Measurements from ENCODE around the gene CHRM2.

The CHRM2 gene

GRCh38 chr7:136998495-136998894, 130.0 kb downstream of the CHRM2 start:
- H3K4me1 ChIP-seq (ENCODE audit: control insufficient read depth, insufficient read depth, low read length, poor library complexity, severe bottlenecking), result peaks cover 7% of the 10 kb centered on the region
- H3K36me3 ChIP-seq (ENCODE audit: control insufficient read depth, insufficient read depth, low read length), result no peaks in the 10 kb centered on the region
- H3K4me3 ChIP-seq (ENCODE audit: extremely low read depth, insufficient read depth, low read length, poor library complexity, severe bottlenecking), result no peak overlapping the region
- H3K27ac ChIP-seq (ENCODE audit: low read depth, low read length, severe bottlenecking), result no peak overlapping the region
- WGBS, 2 experiments (ENCODE audit: insufficient coverage in 2 of 2), result no CpG with 5 or more reads among the region's 2 CpGs
- no peaks in the 10 kb centered on the region for H3K9me3 ChIP-seq (ENCODE audit: control insufficient read depth, low read length)

GRCh38 chr7:137000621-137001020, 132.2 kb downstream of the CHRM2 start:
- Histone ChIP-seq H3K4me3 (ENCODE audit: extremely low read depth, insufficient read depth, low read length, poor library complexity, severe bottlenecking) (no peak overlapping the region), H3K36me3 (ENCODE audit: control insufficient read depth, insufficient read depth, low read length) (no peaks in the 10 kb centered on the region), H3K9me3 (ENCODE audit: control insufficient read depth, low read length) (no peaks in the 10 kb centered on the region), H3K27ac (ENCODE audit: low read depth, low read length, severe bottlenecking) (no peak overlapping the region), H3K4me1 (ENCODE audit: control insufficient read depth, insufficient read depth, low read length, poor library complexity, severe bottlenecking) (peaks cover 7% of the 10 kb centered on the region)
- WGBS, 2 experiments (ENCODE audit: insufficient coverage in 2 of 2), result no CpG with 5 or more reads among the region's 2 CpGs

- H3K36me3 ChIP-seq (ENCODE audit: control insufficient read depth, insufficient read depth, low read length), result no peaks in the 10 kb centered on the region
- H3K4me3 ChIP-seq (ENCODE audit: extremely low read depth, insufficient read depth, low read length, poor library complexity, severe bottlenecking), result no peak overlapping the region
- no peak overlapping the region for H3K27ac ChIP-seq (ENCODE audit: low read depth, low read length, severe bottlenecking)
- no peaks in the 10 kb centered on the region for H3K9me3 ChIP-seq (ENCODE audit: control insufficient read depth, low read length)
- 38% methylated on average over 1 of the region's 2 CpGs; no CpG with 5 or more reads in 1 of the 2 experiments for WGBS, 2 experiments (ENCODE audit: insufficient coverage in 2 of 2)
- peaks cover 7% of the 10 kb centered on the region for H3K4me1 ChIP-seq (ENCODE audit: control insufficient read depth, insufficient read depth, low read length, poor library complexity, severe bottlenecking)
These were observed 132.6 kb downstream of the CHRM2 start for GRCh38 chr7:137001041-137001440.

GRCh38 chr7:137001478-137001877, 133.0 kb downstream of the CHRM2 start:
- 100% methylated on average over 1 of the region's 3 CpGs; no CpG with 5 or more reads in 1 of the 2 experiments for WGBS, 2 experiments (ENCODE audit: insufficient coverage in 2 of 2)
- H3K4me3 ChIP-seq (ENCODE audit: extremely low read depth, insufficient read depth, low read length, poor library complexity, severe bottlenecking), result no peak overlapping the region
- H3K36me3 ChIP-seq (ENCODE audit: control insufficient read depth, insufficient read depth, low read length), result no peaks in the 10 kb centered on the region
- peaks cover 7% of the 10 kb centered on the region for H3K4me1 ChIP-seq (ENCODE audit: control insufficient read depth, insufficient read depth, low read length, poor library complexity, severe bottlenecking)
- H3K9me3 ChIP-seq (ENCODE audit: control insufficient read depth, low read length), result no peaks in the 10 kb centered on the region
- no peak overlapping the region for H3K27ac ChIP-seq (ENCODE audit: low read depth, low read length, severe bottlenecking)

GRCh38 chr7:137003086-137003485, 134.6 kb downstream of the CHRM2 start:
- WGBS, 2 experiments (ENCODE audit: insufficient coverage in 2 of 2), result 73 to 88% methylated on average over 2 of the region's 2 CpGs
- H3K9me3 ChIP-seq (ENCODE audit: control insufficient read depth, low read length), result no peaks in the 10 kb centered on the region
- H3K36me3 ChIP-seq (ENCODE audit: control insufficient read depth, insufficient read depth, low read length), result no peaks in the 10 kb centered on the region
- no peak overlapping the region for H3K4me3 ChIP-seq (ENCODE audit: extremely low read depth, insufficient read depth, low read length, poor library complexity, severe bottlenecking)
- no peak overlapping the region for H3K27ac ChIP-seq (ENCODE audit: low read depth, low read length, severe bottlenecking)
- H3K4me1 ChIP-seq (ENCODE audit: control insufficient read depth, insufficient read depth, low read length, poor library complexity, severe bottlenecking), result peaks cover 8% of the 10 kb centered on the region

- no CpG with 5 or more reads among the region's 2 CpGs for WGBS, 2 experiments (ENCODE audit: insufficient coverage in 2 of 2)
- H3K4me3 ChIP-seq (ENCODE audit: extremely low read depth, insufficient read depth, low read length, poor library complexity, severe bottlenecking), result no peak overlapping the region
- no peaks in the 10 kb centered on the region for H3K9me3 ChIP-seq (ENCODE audit: control insufficient read depth, low read length)
- H3K27ac ChIP-seq (ENCODE audit: low read depth, low read length, severe bottlenecking), result no peak overlapping the region
- H3K4me1 ChIP-seq (ENCODE audit: control insufficient read depth, insufficient read depth, low read length, poor library complexity, severe bottlenecking), result peaks cover 7% of the 10 kb centered on the region
- H3K36me3 ChIP-seq (ENCODE audit: control insufficient read depth, insufficient read depth, low read length), result no peaks in the 10 kb centered on the region
These were observed 135.1 kb downstream of the CHRM2 start for GRCh38 chr7:137003566-137003965.

GRCh38 chr7:137005873-137006272, 137.4 kb downstream of the CHRM2 start:
- H3K27ac ChIP-seq (ENCODE audit: low read depth, low read length, severe bottlenecking), result no peak overlapping the region
- no peak overlapping the region for H3K4me3 ChIP-seq (ENCODE audit: extremely low read depth, insufficient read depth, low read length, poor library complexity, severe bottlenecking)
- WGBS, 2 experiments (ENCODE audit: insufficient coverage in 2 of 2), result 91 to 96% methylated on average over 3 of the region's 3 CpGs
- H3K4me1 ChIP-seq (ENCODE audit: control insufficient read depth, insufficient read depth, low read length, poor library complexity, severe bottlenecking), result peaks cover 7% of the 10 kb centered on the region
- H3K36me3 ChIP-seq (ENCODE audit: control insufficient read depth, insufficient read depth, low read length), result no peaks in the 10 kb centered on the region
- H3K9me3 ChIP-seq (ENCODE audit: control insufficient read depth, low read length), result no peaks in the 10 kb centered on the region

GRCh38 chr7:137006293-137006692, 137.8 kb downstream of the CHRM2 start:
- H3K9me3 ChIP-seq (ENCODE audit: control insufficient read depth, low read length), result no peaks in the 10 kb centered on the region
- H3K4me1 ChIP-seq (ENCODE audit: control insufficient read depth, insufficient read depth, low read length, poor library complexity, severe bottlenecking), result peaks cover 7% of the 10 kb centered on the region
- H3K36me3 ChIP-seq (ENCODE audit: control insufficient read depth, insufficient read depth, low read length), result no peaks in the 10 kb centered on the region
- H3K27ac ChIP-seq (ENCODE audit: low read depth, low read length, severe bottlenecking), result no peak overlapping the region
- 80% methylated on average over 1 of the region's 1 CpG; no CpG with 5 or more reads in 1 of the 2 experiments for whole genome bisulfite sequencing, 2 experiments (ENCODE audit: insufficient coverage in 2 of 2)
- H3K4me3 ChIP-seq (ENCODE audit: extremely low read depth, insufficient read depth, low read length, poor library complexity, severe bottlenecking), result no peak overlapping the region

GRCh38 chr7:137007001-137007694, 138.7 kb downstream of the CHRM2 start:
- Histone ChIP-seq H3K4me1 (ENCODE audit: control insufficient read depth, insufficient read depth, low read length, poor library complexity, severe bottlenecking) (peaks cover 7% of the 10 kb centered on the region), H3K27ac (ENCODE audit: low read depth, low read length, severe bottlenecking) (peak overlapping the region; percentile 31), H3K36me3 (ENCODE audit: control insufficient read depth, insufficient read depth, low read length) (no peaks in the 10 kb centered on the region), H3K4me3 (ENCODE audit: extremely low read depth, insufficient read depth, low read length, poor library complexity, severe bottlenecking) (no peak overlapping the region), H3K9me3 (ENCODE audit: control insufficient read depth, low read length) (no peaks in the 10 kb centered on the region)
- no CpG with 5 or more reads among the region's 3 CpGs for WGBS, 2 experiments (ENCODE audit: insufficient coverage in 2 of 2)

- Histone ChIP-seq H3K4me3 (ENCODE audit: extremely low read depth, insufficient read depth, low read length, poor library complexity, severe bottlenecking) (no peak overlapping the region), H3K27ac (ENCODE audit: low read depth, low read length, severe bottlenecking) (no peak overlapping the region), H3K9me3 (ENCODE audit: control insufficient read depth, low read length) (no peaks in the 10 kb centered on the region), H3K4me1 (ENCODE audit: control insufficient read depth, insufficient read depth, low read length, poor library complexity, severe bottlenecking) (peaks cover 7% of the 10 kb centered on the region), H3K36me3 (ENCODE audit: control insufficient read depth, insufficient read depth, low read length) (no peaks in the 10 kb centered on the region)
These were observed 141.0 kb downstream of the CHRM2 start for GRCh38 chr7:137009404-137009803.

GRCh38 chr7:137015015-137015414, 146.6 kb downstream of the CHRM2 start:
- no peak overlapping the region for H3K27ac ChIP-seq (ENCODE audit: low read depth, low read length, severe bottlenecking)
- no peaks in the 10 kb centered on the region for H3K9me3 ChIP-seq (ENCODE audit: control insufficient read depth, low read length)
- WGBS, 2 experiments (ENCODE audit: insufficient coverage in 2 of 2), result 92 to 100% methylated on average over 2 of the region's 3 CpGs
- no peaks in the 10 kb centered on the region for H3K36me3 ChIP-seq (ENCODE audit: control insufficient read depth, insufficient read depth, low read length)
- no peaks in the 10 kb centered on the region for H3K4me1 ChIP-seq (ENCODE audit: control insufficient read depth, insufficient read depth, low read length, poor library complexity, severe bottlenecking)
- no peak overlapping the region for H3K4me3 ChIP-seq (ENCODE audit: extremely low read depth, insufficient read depth, low read length, poor library complexity, severe bottlenecking)
